Mesothelial cell of epicardium (in vitro differentiated cells): ENCODE measurements around the gene MYCBPAP. TPM values are rescaled to one million over a fixed set of nuclear protein-coding genes. Genes with fewer than 3 reads are reported as not detected.
A peak's percentile ranks its signal among the peaks of the same experiment; 100 is the strongest.

Experiments
- DNase-seq, 2 experiments: peaks; one replicate each; pipeline ENCODE4 v3.0.0; 2021; ENCODE audit warnings: low spot score in 2 of 2; ENCODE audit not compliant: unreplicated experiment in 2 of 2
- H3K27ac Mint-ChIP-seq: 2 replicates; pipeline ENCODE4 v1.8.0; 2021; ENCODE audit warnings: mixed read lengths
- H3K27me3 Mint-ChIP-seq: 2 replicates; pipeline ENCODE4 v1.8.0; 2021; ENCODE audit warnings: low read depth, mixed read lengths
- H3K36me3 Mint-ChIP-seq: 2 replicates; pipeline ENCODE4 v1.8.0; 2021; ENCODE audit warnings: mixed read lengths
- H3K4me1 Mint-ChIP-seq: 2 replicates; pipeline ENCODE4 v1.8.0; 2021; ENCODE audit warnings: mixed read lengths
- H3K4me3 Mint-ChIP-seq: 2 replicates; pipeline ENCODE4 v1.8.0; 2021; ENCODE audit warnings: mild to moderate bottlenecking, moderate library complexity, mixed read lengths
- H3K9me3 Mint-ChIP-seq: 2 replicates; pipeline ENCODE4 v1.8.0; 2021; ENCODE audit warnings: mixed read lengths
- total RNA-seq: library from RNA; stranded (reverse); gene quantifications from 3 replicates; pipeline ENCODE4 v1.2.1, GENCODE V29; 2021
- TF ChIP-seq, protein P1 (sequence below): fragments of 200-600 bp; sonication (generic); IDR thresholded peaks from one replicate; pipeline ENCODE4 v1.5.0; 2021; ENCODE audit warnings: antibody characterized with exemption; ENCODE audit not compliant: unreplicated experiment

The MYCBPAP gene, protein sequence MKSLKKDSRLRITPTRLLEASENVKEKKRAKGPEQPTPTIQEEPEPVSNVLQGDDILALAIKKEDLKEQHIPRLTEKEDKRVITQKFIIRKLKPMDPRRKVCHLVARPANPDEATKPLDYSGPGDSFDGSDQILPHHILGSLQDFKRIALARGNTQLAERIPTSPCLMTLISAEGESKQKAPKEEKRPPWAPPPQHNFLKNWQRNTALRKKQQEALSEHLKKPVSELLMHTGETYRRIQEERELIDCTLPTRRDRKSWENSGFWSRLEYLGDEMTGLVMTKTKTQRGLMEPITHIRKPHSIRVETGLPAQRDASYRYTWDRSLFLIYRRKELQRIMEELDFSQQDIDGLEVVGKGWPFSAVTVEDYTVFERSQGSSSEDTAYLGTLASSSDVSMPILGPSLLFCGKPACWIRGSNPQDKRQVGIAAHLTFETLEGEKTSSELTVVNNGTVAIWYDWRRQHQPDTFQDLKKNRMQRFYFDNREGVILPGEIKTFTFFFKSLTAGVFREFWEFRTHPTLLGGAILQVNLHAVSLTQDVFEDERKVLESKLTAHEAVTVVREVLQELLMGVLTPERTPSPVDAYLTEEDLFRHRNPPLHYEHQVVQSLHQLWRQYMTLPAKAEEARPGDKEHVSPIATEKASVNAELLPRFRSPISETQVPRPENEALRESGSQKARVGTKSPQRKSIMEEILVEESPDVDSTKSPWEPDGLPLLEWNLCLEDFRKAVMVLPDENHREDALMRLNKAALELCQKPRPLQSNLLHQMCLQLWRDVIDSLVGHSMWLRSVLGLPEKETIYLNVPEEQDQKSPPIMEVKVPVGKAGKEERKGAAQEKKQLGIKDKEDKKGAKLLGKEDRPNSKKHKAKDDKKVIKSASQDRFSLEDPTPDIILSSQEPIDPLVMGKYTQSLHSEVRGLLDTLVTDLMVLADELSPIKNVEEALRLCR
- total RNA-seq = 5.1 to 6.5 TPM (median 6.1 TPM) in 3 replicates

DNA sequence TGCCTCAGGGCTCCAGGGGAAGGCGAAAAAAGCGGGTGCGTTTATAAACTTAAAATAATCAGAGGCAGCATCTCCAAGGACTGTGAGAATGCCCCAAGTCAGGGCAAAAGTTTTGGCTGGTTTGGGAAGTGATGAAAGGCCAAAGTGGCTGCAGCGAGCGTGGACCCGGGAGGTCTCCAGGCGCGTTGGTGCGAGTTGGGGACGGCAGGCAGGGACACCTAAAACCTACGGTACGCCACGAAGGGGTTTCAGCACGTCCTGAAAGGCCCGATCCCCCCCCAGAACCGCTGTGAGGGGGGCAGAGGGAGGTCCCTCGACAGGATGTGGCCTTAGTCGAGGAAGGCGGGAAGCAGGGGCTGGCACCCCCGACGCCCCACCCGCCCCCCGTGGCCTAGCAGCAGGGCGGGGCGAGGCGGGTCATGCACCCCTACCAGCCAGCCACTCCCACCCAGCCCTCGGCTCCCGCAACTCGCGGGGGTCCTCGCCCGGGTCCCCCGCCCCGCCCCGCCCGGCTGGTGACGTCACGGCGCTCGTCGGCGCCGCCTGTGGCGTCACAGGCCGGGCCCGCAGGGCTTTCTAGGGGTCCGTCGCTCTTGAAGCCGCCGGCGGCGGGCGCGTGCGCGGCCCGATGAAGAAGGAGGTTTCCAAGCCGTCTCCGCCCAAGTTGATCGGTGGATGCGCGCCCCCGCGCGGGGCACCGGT lies at the start of gene MYCBPAP:
TSS of gene MYCBPAP (plus strand) at position 569 of the 702 bp plus-strand sequence. CDS start 236 bp downstream, outside the sequence.
- peak within 1 kb of the TSS; percentile 75 for H3K4me3 Mint-ChIP-seq
- peaks cover 32% of the 10 kb centered on the region for H3K4me1 Mint-ChIP-seq
- H3K27ac Mint-ChIP-seq = peak within 1 kb of the TSS; percentile 90
- DNase-seq = peak; percentile 72 to 79
- H3K36me3 Mint-ChIP-seq = no peaks in the 10 kb centered on the region
- peaks cover 13% of the 10 kb centered on the region for H3K27me3 Mint-ChIP-seq
- TF ChIP-seq, protein P1, sequence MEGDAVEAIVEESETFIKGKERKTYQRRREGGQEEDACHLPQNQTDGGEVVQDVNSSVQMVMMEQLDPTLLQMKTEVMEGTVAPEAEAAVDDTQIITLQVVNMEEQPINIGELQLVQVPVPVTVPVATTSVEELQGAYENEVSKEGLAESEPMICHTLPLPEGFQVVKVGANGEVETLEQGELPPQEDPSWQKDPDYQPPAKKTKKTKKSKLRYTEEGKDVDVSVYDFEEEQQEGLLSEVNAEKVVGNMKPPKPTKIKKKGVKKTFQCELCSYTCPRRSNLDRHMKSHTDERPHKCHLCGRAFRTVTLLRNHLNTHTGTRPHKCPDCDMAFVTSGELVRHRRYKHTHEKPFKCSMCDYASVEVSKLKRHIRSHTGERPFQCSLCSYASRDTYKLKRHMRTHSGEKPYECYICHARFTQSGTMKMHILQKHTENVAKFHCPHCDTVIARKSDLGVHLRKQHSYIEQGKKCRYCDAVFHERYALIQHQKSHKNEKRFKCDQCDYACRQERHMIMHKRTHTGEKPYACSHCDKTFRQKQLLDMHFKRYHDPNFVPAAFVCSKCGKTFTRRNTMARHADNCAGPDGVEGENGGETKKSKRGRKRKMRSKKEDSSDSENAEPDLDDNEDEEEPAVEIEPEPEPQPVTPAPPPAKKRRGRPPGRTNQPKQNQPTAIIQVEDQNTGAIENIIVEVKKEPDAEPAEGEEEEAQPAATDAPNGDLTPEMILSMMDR = no peak
- no peaks in the 10 kb centered on the region for H3K9me3 Mint-ChIP-seq

DNA sequence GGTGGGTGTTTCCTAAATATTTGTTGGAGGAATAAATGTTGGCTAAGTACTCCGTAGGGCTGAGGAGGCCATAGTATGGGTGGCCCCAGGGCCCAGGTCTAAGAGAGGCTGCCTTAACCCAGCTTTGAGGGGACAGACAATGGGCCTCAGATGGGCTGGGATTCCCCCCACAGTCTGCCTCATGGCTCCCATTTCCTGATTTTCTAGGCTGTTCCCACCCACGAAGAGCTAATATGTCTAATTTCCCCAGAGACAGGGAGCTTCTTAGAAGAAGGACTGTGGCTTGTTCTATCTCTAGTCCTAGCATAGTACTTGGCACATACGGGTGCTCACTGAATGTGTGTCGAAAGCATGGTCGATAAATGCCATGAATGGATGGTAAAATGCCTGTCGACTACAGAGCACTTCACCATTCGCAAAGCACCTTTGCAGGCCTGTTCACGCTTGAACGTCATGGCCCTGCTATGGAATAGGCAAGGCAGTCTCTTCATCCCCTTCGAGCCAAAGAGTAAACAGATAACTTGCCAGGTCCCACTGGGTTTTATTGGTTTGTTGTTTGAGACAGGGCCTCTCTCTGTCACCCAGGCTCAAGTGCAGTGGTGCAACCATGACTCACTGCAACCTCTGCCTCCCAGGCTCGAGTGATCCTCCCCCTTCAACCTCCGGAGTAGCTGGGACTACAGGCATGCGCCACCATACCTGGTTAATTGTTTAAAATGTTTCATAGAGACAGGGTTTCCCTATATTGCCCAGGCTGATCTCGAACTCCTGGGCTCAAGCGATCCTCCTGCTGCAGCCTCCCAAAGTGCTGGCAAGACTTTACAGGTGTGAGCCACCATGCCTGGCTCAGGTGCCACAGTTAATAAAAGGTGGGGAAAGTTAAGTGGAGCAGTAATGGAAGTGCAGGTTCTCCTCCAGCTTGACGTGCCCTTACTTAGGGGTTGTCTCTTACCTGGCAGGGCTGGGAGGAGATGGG lies 49.2 kb upstream of the MYCBPAP start:
- H3K9me3 Mint-ChIP-seq = no peaks in the 10 kb centered on the region
- H3K4me1 Mint-ChIP-seq = peaks cover 6% of the 10 kb centered on the region
- no peak overlapping the region for H3K27ac Mint-ChIP-seq
- H3K4me3 Mint-ChIP-seq = no peak overlapping the region
- H3K36me3 Mint-ChIP-seq = peaks cover 8% of the 10 kb centered on the region
- DNase-seq = no peak
- H3K27me3 Mint-ChIP-seq = no peaks in the 10 kb centered on the region
- TF ChIP-seq, protein P1 = no peak

DNA sequence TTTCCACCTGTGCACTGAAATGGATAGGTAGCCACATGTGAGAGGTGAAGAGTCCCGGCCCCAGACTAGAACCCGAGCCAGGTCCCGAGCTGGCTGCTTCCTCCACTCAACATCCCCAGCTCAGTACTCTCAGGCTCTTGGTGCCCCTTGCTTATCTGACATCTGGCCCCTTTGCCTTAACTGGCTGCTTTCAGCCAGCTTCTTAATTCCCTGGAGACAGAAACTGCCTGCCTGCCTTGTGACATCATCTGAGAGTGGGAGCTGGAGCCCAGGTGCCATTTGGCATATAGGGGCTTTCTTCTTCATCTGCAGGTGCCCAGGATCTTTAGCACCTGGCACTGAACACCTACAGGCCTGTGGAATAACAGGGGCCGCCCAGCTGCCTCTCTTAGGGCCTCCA lies 48.5 kb upstream of the MYCBPAP start:
- H3K4me1 Mint-ChIP-seq = peaks cover 6% of the 10 kb centered on the region
- H3K36me3 Mint-ChIP-seq = peaks cover 8% of the 10 kb centered on the region
- H3K27ac Mint-ChIP-seq = no peak overlapping the region
- TF ChIP-seq, protein P1 = no peak
- H3K9me3 Mint-ChIP-seq = no peaks in the 10 kb centered on the region
- H3K27me3 Mint-ChIP-seq = no peaks in the 10 kb centered on the region
- no peak for DNase-seq
- H3K4me3 Mint-ChIP-seq = no peak overlapping the region

DNA sequence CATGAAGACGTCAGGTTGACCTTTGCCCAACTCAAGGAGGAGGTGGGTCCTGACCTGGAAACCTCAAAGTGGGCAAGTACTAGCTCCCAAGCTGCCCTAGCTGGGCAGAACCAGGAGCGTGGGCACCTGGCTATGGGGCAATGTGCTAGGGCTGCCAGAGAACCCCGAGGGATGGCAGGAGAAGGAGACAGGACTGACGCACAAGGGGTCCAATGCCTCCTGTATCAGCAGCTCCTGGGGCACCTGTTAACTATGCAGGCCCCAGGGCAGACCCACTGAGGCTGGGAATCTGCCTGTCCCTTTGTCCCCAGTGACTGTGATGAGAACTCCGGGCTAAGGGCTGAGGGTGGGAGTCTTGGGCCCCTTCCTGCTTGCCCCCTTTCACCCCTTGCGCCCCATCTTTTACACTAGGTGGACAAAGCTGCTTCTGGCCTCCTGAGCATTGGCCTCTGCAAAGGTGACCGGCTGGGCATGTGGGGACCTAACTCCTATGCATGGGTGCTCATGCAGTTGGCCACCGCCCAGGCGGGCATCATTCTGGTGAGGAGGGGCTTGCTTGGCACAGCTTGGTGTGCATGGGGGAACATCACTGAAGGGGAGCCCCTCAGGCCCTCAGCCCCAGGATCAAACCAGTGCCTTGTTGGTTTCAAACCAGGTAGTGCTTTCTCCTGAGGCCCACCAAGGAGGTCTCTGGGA lies 47.3 kb upstream of the MYCBPAP start:
- H3K9me3 Mint-ChIP-seq = no peaks in the 10 kb centered on the region
- H3K27me3 Mint-ChIP-seq = no peaks in the 10 kb centered on the region
- no peak for DNase-seq
- peaks cover 6% of the 10 kb centered on the region for H3K4me1 Mint-ChIP-seq
- TF ChIP-seq, protein P1 = no peak
- H3K36me3 Mint-ChIP-seq = peaks cover 15% of the 10 kb centered on the region
- H3K4me3 Mint-ChIP-seq = no peak overlapping the region
- no peak overlapping the region for H3K27ac Mint-ChIP-seq
